Measurements from ENCODE around the gene RIN3. TPM values are rescaled to one million over a fixed set of nuclear protein-coding genes. Genes with fewer than 3 reads are reported as not detected.

RIN3 gene
- total RNA-seq, 4 donors from 2014 or later = 2.1 to 10.4 (median 7.2) TPM

GRCh38 chr14:92658684-92659083, 145.1 kb downstream of the RIN3 start:
- no peaks in the 10 kb centered on the region for H3K27me3 ChIP-seq
- no peak for TF ChIP-seq CTCF (IDR thresholded peaks at IDR 0.05)
- no peak for TF ChIP-seq POLR2A (IDR thresholded peaks at IDR 0.05)
- TF ChIP-seq POLR2AphosphoS5 (IDR thresholded peaks at IDR 0.05) = no peak
- TF ChIP-seq EP300 (IDR thresholded peaks at IDR 0.05) = no peak
- H3K27ac ChIP-seq = no peak overlapping the region
- H3K9me3 ChIP-seq = no peaks in the 10 kb centered on the region
- no peak overlapping the region for H3K4me3 ChIP-seq
- DNase-seq (ENCODE audit: low spot score in 2 of 2) = no peak
- H3K36me3 ChIP-seq = peaks cover 8% of the 10 kb centered on the region
- H3K4me1 ChIP-seq = peaks cover 23% of the 10 kb centered on the region

DNA sequence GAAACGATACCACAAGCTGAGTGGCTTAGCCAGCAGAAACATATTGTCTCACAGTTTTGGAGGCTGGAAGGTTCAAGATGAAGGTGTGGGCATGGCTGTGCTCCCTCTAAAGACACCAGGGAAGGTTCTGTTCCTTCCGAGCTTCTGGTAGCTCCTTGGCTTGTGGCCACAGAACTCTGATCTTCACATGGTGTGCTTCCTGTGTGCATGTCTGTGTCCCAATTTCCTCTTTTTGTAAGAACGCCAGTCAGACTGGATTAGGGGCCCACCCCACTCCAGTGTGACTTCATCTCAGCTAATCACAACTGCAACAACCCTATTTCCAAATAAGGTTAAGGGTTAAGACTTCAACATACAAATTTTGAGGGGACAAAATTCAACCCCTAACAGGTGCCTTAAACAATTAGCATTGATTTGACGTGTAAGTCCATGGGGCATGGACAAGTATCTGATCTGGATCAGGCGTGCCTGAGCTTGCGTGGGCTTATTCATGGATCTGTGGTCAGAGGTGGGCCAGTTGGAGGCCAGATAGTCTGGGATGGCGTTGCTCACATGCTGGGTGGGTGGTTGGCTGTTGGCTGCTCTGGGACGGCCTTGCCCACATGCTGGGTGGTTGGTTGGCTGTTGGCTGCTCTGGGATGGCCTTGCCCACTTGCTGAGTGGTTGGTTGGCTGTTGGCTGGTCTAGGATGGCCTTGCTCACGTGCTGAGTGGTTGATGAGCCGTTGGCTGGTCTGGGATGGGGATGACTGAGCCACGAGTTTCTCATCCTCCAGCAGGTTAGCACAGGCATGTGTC, 146.4 kb downstream of the RIN3 start:
- WGBS = 70% methylated on average over 11 of the region's 11 CpGs
- TF ChIP-seq POLR2A (IDR thresholded peaks at IDR 0.05) = no peak
- no peak for TF ChIP-seq CTCF (IDR thresholded peaks at IDR 0.05)
- TF ChIP-seq POLR2AphosphoS5 (IDR thresholded peaks at IDR 0.05) = no peak
- TF ChIP-seq EP300 (IDR thresholded peaks at IDR 0.05) = no peak
- Histone ChIP-seq H3K27me3 (no peaks in the 10 kb centered on the region), H3K36me3 (peaks cover 11% of the 10 kb centered on the region), H3K27ac (peak overlapping the region; percentile 71), H3K9me3 (no peaks in the 10 kb centered on the region), H3K4me1 (peaks cover 23% of the 10 kb centered on the region), H3K4me3 (no peak overlapping the region)
- peak in 1 of 2 donors; percentile 77 for DNase-seq (ENCODE audit: low spot score in 2 of 2)

- H3K27me3 ChIP-seq = no peaks in the 10 kb centered on the region
- H3K4me3 ChIP-seq = no peak overlapping the region
- no peak overlapping the region for H3K27ac ChIP-seq
- WGBS = 66% methylated on average over 3 of the region's 3 CpGs
- no peak for DNase-seq (ENCODE audit: low spot score in 2 of 2)
- peaks cover 11% of the 10 kb centered on the region for H3K36me3 ChIP-seq
- peaks cover 23% of the 10 kb centered on the region for H3K4me1 ChIP-seq
- TF ChIP-seq CTCF (IDR thresholded peaks at IDR 0.05) (no peak), POLR2AphosphoS5 (IDR thresholded peaks at IDR 0.05) (no peak), EP300 (IDR thresholded peaks at IDR 0.05) (no peak), POLR2A (IDR thresholded peaks at IDR 0.05) (no peak)
- H3K9me3 ChIP-seq = no peaks in the 10 kb centered on the region
Observed at GRCh38 chr14:92660571-92660970, 147.0 kb downstream of the RIN3 start.

GRCh38 chr14:92663049-92663448, 149.5 kb downstream of the RIN3 start:
- Histone ChIP-seq H3K4me1 (peaks cover 22% of the 10 kb centered on the region), H3K36me3 (peaks cover 14% of the 10 kb centered on the region), H3K27ac (no peak overlapping the region), H3K27me3 (no peaks in the 10 kb centered on the region), H3K4me3 (no peak overlapping the region), H3K9me3 (no peaks in the 10 kb centered on the region)
- no peak for DNase-seq (ENCODE audit: low spot score in 2 of 2)
- TF ChIP-seq POLR2AphosphoS5 (IDR thresholded peaks at IDR 0.05) (no peak), CTCF (IDR thresholded peaks at IDR 0.05) (no peak), POLR2A (IDR thresholded peaks at IDR 0.05) (no peak), EP300 (IDR thresholded peaks at IDR 0.05) (no peak)
- WGBS = 92% methylated on average over 7 of the region's 7 CpGs

- WGBS = 63% methylated on average over 7 of the region's 8 CpGs
- peaks cover 13% of the 10 kb centered on the region for H3K4me1 ChIP-seq
- no peak for DNase-seq (ENCODE audit: low spot score in 2 of 2)
- peaks cover 12% of the 10 kb centered on the region for H3K36me3 ChIP-seq
- H3K27me3 ChIP-seq = no peaks in the 10 kb centered on the region
- TF ChIP-seq POLR2AphosphoS5 (IDR thresholded peaks at IDR 0.05) (no peak), EP300 (IDR thresholded peaks at IDR 0.05) (no peak), POLR2A (IDR thresholded peaks at IDR 0.05) (no peak), CTCF (IDR thresholded peaks at IDR 0.05) (no peak)
- no peaks in the 10 kb centered on the region for H3K9me3 ChIP-seq
- no peak overlapping the region for H3K27ac ChIP-seq
- no peak overlapping the region for H3K4me3 ChIP-seq
Observed at GRCh38 chr14:92665661-92666110, 152.1 kb downstream of the RIN3 start.

Data from suprapubic skin (tissue), 4 donors.